ENCODE results near the gene ZFP62. TPM values are rescaled to one million over a fixed set of nuclear protein-coding genes. Genes with fewer than 3 reads are reported as not detected.

The ZFP62 gene
- total RNA-seq (ENCODE audit: unreplicated experiment), result 30.2 TPM
- long read RNA-seq, partial matches to known transcripts, result 0 of 2 reads
- long read RNA-seq, other reads (novel, unspliced or antisense), result 2 of 2 reads

GRCh38 chr5:180860887-180861822 lies at the start of gene ZFP62:
Gene ZFP62, minus strand, starts transcription at chr5:180861276. Its CDS starts 57 bp downstream, at chr5:180861219.
- H3K36me3 Mint-ChIP-seq (ENCODE audit: low read depth, unreplicated experiment), result peaks cover 2% of the 10 kb centered on the region
- peaks cover 7% of the 10 kb centered on the region for H3K4me1 Mint-ChIP-seq (ENCODE audit: unreplicated experiment)
- peak within 1 kb of the TSS; percentile 93 for H3K4me3 Mint-ChIP-seq (ENCODE audit: unreplicated experiment)
- H3K27ac Mint-ChIP-seq (ENCODE audit: unreplicated experiment), result peak within 1 kb of the TSS; percentile 70
- peak; percentile 24 for TF ChIP-seq CTCF (IDR thresholded peaks at IDR 0.05; ENCODE audit: unreplicated experiment)
- no peaks in the 10 kb centered on the region for H3K9me3 Mint-ChIP-seq (ENCODE audit: unreplicated experiment)
- H3K27me3 Mint-ChIP-seq (ENCODE audit: unreplicated experiment), result peaks cover 3% of the 10 kb centered on the region
- DNase-seq (ENCODE audit: low spot score), result peak; percentile 95

- H3K4me1 Mint-ChIP-seq (ENCODE audit: unreplicated experiment), result peaks cover 25% of the 10 kb centered on the region
- H3K27ac Mint-ChIP-seq (ENCODE audit: unreplicated experiment), result no peak overlapping the region
These were observed 49.7 kb upstream of the ZFP62 start for GRCh38 chr5:180910735-180911134.

GRCh38 chr5:180910182-180910581 lies 49.1 kb upstream of the ZFP62 start:
- Mint-ChIP-seq H3K36me3 (ENCODE audit: low read depth, unreplicated experiment) (no peaks in the 10 kb centered on the region), H3K27ac (ENCODE audit: unreplicated experiment) (no peak overlapping the region), H3K9me3 (ENCODE audit: unreplicated experiment) (no peaks in the 10 kb centered on the region), H3K27me3 (ENCODE audit: unreplicated experiment) (peaks cover 2% of the 10 kb centered on the region), H3K4me3 (ENCODE audit: unreplicated experiment) (no peak overlapping the region), H3K4me1 (ENCODE audit: unreplicated experiment) (peaks cover 25% of the 10 kb centered on the region)
- no peak for TF ChIP-seq CTCF (IDR thresholded peaks at IDR 0.05; ENCODE audit: unreplicated experiment)
- no peak for DNase-seq (ENCODE audit: low spot score)

More at GRCh38 chr5:180910735-180911134, 49.7 kb upstream of the ZFP62 start:
- H3K9me3 Mint-ChIP-seq (ENCODE audit: unreplicated experiment), result no peaks in the 10 kb centered on the region
- H3K4me3 Mint-ChIP-seq (ENCODE audit: unreplicated experiment), result no peak overlapping the region
- H3K36me3 Mint-ChIP-seq (ENCODE audit: low read depth, unreplicated experiment), result no peaks in the 10 kb centered on the region
- TF ChIP-seq CTCF (IDR thresholded peaks at IDR 0.05; ENCODE audit: unreplicated experiment), result no peak
- no peak for DNase-seq (ENCODE audit: low spot score)
- H3K27me3 Mint-ChIP-seq (ENCODE audit: unreplicated experiment), result peaks cover 2% of the 10 kb centered on the region

- H3K9me3 Mint-ChIP-seq (ENCODE audit: unreplicated experiment), result no peaks in the 10 kb centered on the region
- no peak for DNase-seq (ENCODE audit: low spot score)
- H3K27ac Mint-ChIP-seq (ENCODE audit: unreplicated experiment), result peak overlapping the region; percentile 17
- H3K4me1 Mint-ChIP-seq (ENCODE audit: unreplicated experiment), result peaks cover 25% of the 10 kb centered on the region
- no peak overlapping the region for H3K4me3 Mint-ChIP-seq (ENCODE audit: unreplicated experiment)
- H3K36me3 Mint-ChIP-seq (ENCODE audit: low read depth, unreplicated experiment), result no peaks in the 10 kb centered on the region
- TF ChIP-seq CTCF (IDR thresholded peaks at IDR 0.05; ENCODE audit: unreplicated experiment), result no peak
- H3K27me3 Mint-ChIP-seq (ENCODE audit: unreplicated experiment), result peaks cover 2% of the 10 kb centered on the region
These were observed 48.7 kb upstream of the ZFP62 start for GRCh38 chr5:180909782-180910181.

All from endothelial cell (in vitro differentiated cells).